HT-29 (cell line): ENCODE data around the gene MPST. TPM values are rescaled to one million over a fixed set of nuclear protein-coding genes. Genes with fewer than 3 reads are reported as not detected.
A peak's percentile ranks its signal among the peaks of the same experiment; 100 is the strongest.
"Not testable (repeated sequence)": the region's sequence is repeated elsewhere in the genome, so short reads cannot be mapped to it uniquely, and the experiment has no call there.

Experiments used
- DNase-seq: peaks from one replicate; pipeline ENCODE4 v3.0.0-alpha.2; 2015; ENCODE audit warnings: low spot score
- total RNA-seq: library from RNA; depleted of rRNA; stranded (reverse); fragments of >200 nt; shearing (Covaris generic); gene quantifications from 2 replicates; pipeline ENCODE4 v1.2.3, GENCODE V29; 2014

The MPST gene
- total RNA-seq, 1 experiment from 2014 or later = 211 TPM

GRCh38 chr22:37060801-37061610 lies 41.5 kb downstream of the MPST start:
- DNase-seq = no peak

GRCh38 chr22:37061611-37062375 lies 42.3 kb downstream of the MPST start:
- no peak for DNase-seq

- no peak for DNase-seq
Observed at GRCh38 chr22:37062376-37062675, 42.8 kb downstream of the MPST start.

- DNase-seq = no peak
Observed at GRCh38 chr22:37062702-37063381, 43.3 kb downstream of the MPST start.

GRCh38 chr22:37063431-37064420 lies 44.2 kb downstream of the MPST start:
- peak; percentile 39 for DNase-seq

- DNase-seq = no peak
Observed at GRCh38 chr22:37064553-37064952, 45.0 kb downstream of the MPST start.

GRCh38 chr22:37065180-37065579 lies 45.6 kb downstream of the MPST start:
- DNase-seq = no peak

GRCh38 chr22:37065961-37066360 lies 46.4 kb downstream of the MPST start:
- no peak for DNase-seq

- DNase-seq = no peak
Observed at GRCh38 chr22:37067428-37067827, 47.9 kb downstream of the MPST start.

- no peak for DNase-seq
Observed at GRCh38 chr22:37068859-37069258, 49.3 kb downstream of the MPST start.

GRCh38 chr22:37069319-37069718 lies 49.8 kb downstream of the MPST start:
- DNase-seq = no peak

- DNase-seq = no peak
Observed at GRCh38 chr22:37069719-37070118, 50.2 kb downstream of the MPST start.

- DNase-seq = no peak
Observed at GRCh38 chr22:37070334-37070733, 50.8 kb downstream of the MPST start.

- DNase-seq = no peak
Observed at GRCh38 chr22:37070744-37071143, 51.2 kb downstream of the MPST start.

- not testable (repeated sequence) for DNase-seq
Observed at GRCh38 chr22:37071850-37072592, 52.5 kb downstream of the MPST start.

GRCh38 chr22:37072673-37073072 lies 53.1 kb downstream of the MPST start:
- DNase-seq = no peak

GRCh38 chr22:37074537-37074936 lies 55.0 kb downstream of the MPST start:
- DNase-seq = no peak

GRCh38 chr22:37075046-37075445 lies 55.5 kb downstream of the MPST start:
- no peak for DNase-seq

GRCh38 chr22:37075822-37076433 lies 56.4 kb downstream of the MPST start:
- no peak for DNase-seq

GRCh38 chr22:37077802-37078448 lies 58.4 kb downstream of the MPST start:
- peak; percentile 47 for DNase-seq
